HG02938 (cell line): Measurements from ENCODE around the gene CARS1.

Experiments
- ATAC-seq: cut with Tn5 transposase; IDR thresholded peaks from one replicate; pipeline ENCODE4 v1.9.1; 2021; ENCODE audit warnings: mild to moderate bottlenecking, moderate library complexity; ENCODE audit not compliant: unreplicated experiment

Gene CARS1

DNA sequence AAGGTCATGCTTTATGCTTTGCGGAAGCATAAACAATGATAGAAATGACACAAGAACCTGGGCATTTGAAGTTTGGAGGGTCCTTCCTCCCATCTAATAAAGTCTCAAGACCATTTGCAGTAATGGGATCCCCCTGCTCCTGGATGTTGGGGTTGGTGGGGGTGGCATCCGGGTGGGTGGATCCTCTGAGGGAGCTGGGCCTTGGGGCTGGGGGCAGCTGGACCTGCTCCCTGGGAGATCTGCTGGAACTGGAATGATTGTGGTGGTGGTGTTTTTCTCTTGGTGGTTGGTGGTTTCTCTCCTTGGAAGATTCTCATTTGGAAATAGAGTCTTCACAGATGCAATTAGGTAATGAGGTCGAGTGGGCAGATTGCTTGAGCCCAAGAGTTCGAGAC is 62.9 kb downstream of the CARS1 start:
- no peak for ATAC-seq

GRCh38 chr11:2992997-2993325 is 64.3 kb downstream of the CARS1 start:
- ATAC-seq = no peak

DNA sequence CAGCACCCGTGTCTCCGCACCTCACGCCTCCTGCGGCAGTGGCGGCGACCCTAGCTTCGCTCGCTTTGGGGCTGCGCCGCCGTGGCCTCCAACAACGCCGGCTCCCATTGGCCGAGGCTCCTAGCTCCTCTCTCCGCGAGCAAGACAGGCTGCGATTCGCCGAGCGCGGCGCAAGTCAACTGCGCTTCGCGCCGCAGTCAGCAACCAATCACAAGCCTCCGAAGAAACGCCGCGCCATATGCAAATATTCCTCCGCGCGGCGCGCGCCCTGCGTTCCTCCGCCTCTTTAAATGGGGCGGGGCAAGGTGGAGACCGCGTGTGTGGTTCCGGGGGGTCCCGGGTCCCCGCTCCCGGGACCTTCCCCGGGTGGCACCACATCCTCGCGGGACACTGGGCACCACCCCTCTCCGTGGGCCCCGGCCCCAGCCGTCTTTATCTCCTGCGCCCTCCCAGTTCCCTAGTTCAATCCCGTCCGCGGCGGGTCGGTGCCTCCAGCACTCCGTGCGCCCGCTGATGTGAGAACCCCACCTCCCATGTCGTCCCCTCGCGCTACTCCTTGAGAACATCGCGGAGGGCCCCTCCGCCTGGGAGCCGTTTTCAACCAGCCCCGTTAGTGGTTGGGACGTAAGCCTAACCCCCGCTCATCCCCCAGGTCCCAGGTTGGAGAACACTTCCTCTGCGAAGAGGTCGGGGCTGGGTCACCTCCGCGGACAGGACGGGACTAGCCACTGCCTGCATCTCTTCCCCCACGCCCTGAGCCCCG is 64.8 kb downstream of the CARS1 start, which contains the start of gene NAP1L4:
Gene NAP1L4, minus strand, starts transcription at position 96 of the 763 bp plus-strand sequence. CDS start 13,109 bp downstream, outside the sequence.
- peak; percentile 81 for ATAC-seq

DNA sequence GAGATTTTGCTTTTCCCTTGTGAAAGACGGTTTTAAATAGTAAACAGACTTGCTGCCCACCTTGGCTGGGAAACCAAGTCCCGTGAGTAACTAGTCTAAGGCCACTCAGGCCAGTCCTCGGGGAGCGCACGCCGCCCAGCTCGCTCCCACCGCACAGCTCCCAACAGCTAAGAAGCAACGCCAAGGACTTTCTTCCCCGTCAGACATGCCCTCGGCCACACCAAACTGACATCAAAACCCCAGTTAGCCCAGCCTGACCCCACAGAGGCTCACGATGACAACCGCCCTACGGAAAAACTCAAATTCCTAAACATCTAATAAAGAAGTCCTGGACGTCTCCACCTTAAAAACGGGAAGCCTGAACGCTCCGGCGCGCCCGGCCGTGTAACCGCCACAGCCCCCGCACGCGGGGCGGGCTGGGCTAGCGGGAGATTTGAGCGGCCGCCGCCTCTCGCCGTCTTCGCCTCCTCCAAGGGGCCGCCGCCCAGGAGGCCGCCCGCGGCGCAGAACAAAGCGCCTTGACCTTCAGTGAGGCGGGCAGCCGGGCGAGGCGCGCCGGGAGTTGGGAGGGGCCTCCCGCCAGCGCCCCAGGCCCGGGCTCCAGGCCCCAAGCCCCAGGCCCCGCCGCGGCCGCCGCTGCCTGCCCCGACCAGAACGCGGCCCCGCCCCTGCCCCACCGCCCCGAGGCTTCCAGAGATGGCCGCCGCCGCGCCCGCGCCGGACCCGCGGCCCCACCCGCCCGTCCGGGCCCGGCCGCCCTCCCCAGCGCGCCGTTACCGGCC is 65.6 kb downstream of the CARS1 start:
- ATAC-seq = peak; percentile 32

DNA sequence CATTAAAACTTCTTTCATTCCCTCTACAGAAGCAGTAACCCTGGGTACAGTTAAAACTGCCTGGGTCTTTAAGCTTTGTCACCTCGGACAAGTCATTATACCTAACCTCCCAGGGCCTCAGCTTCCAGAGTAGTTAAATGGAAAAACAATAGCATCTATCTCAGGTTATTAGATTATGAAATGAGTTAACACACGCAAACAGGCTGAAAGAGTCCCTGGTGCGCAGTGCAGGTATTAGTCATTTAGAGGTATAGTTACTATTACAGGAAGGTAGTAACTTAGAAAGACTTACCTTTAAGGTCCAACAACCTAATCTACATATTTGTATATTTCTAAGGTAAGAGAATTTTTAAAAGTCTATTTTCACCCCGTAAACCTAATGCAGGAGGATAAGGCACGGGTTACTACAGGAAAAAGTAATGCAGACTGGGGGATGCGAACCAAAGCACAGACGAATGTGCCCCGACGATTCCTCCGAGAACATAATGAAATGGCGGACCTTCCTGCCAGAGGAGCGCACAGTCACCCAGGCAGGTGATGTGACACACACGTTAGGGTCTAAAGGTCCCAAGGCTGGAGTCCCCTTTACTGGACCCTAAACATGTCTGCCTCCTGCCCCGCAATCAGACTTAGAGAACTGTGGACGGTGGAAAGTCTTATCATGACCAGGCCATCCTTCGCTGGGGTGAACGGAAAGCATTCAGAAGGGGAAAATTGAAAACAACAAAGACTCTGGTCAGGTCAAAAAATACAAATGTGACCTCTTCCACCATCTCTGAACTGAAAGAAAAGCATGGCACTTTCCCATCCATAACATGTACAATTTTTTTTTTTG is 66.4 kb downstream of the CARS1 start:
- ATAC-seq = no peak

DNA sequence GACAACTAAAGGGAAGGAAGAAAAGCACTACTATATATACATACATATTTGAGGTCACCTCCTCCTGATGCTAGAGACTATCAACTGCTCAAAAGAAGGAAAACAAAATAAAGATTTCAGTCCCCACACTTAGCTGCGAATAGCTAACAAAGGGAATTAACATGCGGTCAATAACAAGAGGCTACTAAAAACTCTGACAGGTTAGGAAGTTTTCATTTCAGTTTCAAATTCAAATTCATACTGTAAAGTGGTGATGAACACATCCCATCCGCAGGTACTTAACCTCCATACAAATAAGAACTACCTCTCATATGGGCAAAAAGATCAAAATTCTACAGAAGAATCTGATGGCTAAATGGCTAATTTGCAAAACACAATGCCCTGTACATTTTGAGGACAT is 67.7 kb downstream of the CARS1 start:
- no peak for ATAC-seq

- ATAC-seq = no peak
Measured at GRCh38 chr11:2989006-2989405, 68.2 kb downstream of the CARS1 start.

DNA sequence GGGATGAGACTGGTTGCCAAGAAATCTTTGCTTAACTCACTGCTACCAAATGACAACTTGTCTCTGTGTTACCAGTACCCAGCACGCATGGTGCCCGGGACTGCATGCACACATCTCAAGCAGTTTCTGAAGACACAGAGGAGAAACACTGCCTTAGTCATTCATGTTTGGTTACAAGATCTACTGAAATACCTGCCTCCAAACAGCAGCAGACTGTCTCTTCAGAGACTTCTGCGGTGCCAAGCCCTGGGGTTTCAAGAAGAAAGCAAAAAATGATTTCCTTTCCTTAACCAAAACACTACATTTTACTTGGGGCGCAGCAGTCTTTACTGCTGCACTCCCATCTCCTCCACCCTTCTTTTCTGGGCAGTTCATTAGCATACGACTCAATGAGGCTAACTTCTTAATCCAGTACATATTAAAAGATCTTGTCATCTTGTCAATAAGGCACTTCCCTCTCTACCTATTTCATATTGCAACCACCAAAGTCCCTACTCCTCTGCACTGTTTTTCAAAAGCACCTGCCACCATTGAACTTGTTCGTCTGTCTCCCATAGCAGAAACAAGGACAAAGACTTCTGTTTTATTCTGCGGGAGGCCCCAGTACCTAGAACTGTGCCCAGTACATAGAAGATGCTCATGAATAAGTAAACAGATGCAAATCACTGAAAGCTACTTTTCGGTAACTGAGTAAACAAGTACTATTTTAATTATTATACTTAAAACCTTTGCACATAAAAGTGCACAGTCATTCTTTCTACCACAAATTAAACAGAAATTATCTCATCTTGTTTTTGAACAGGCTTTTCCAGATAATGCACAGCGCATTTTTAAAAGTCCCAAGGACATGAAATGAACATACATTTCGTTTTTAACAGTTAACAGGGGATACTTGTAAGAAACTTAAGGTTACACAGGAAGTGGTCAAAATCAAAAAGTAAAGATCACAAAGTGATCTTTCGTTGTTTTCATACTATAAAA is 69.1 kb downstream of the CARS1 start:
- ATAC-seq = no peak

DNA sequence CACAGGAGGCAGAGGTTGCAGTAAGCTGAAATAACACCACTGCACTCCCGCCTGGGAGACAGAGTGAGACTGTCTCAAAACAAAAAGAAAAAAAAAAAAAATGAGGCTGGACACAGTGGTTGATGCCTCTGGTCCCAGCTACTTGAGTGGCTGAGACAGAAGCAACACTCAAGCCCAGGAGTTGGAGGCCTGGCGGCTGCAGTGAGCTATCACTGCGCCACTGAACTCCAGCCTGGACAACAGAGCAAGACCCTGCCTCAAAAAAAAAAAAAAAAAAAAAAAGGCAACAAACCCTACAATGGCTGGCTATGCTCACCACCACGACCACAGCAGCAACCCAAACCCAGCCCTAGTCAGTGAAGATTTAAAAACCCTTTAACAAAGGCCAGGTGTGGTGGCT is 73.3 kb downstream of the CARS1 start:
- ATAC-seq = no peak

GRCh38 chr11:2982214-2982613 is 75.0 kb downstream of the CARS1 start:
- ATAC-seq = no peak

DNA sequence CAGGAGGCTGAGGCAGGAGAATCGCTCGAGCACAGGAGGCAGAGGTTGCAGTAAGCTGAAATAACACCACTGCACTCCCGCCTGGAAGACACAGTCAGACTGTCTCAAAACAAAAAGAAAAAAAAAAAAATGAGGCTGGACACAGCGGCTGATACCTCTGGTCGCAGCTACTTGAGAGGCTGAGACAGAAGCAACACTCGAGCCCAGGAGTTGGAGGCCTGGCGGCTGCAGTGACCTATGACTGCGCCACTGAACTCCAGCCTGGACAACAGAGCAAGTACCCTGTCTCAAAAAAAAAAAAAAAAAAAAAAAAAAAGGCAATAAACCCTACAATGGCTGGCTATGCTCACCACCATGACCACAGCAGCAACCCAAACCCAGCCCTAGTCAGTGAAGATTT is 76.1 kb downstream of the CARS1 start:
- ATAC-seq = no peak

DNA sequence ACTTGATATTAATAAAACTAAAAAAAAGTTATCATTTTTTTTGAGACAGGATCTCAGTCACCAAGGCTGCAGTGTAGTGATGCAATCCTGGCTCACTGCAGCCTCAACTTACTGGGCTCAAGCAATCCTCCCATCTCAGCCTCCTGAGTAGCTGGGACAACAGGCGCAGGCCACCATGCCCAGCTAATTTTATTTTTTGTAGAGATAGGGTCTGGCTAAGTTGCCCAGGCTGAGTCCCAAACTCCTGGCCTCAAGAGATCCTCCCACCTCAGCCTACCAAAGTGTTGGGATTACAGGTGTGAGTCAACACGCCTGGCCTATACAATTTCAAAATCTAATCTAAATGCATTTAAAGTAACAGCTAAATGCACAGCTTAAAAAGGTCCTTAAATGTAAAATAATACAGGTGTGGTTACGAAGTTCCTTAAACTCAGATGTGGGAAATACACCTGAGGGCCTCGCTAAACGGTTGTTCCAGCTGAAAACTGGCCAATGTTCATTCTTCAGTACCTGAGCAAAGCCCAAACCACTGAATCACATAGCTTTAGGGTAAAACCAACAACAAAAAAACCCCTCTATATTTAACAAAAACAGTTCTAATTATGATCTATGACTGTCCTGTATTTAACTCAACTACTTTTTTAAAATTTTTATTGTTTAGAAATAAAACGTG is 76.9 kb downstream of the CARS1 start:
- no peak for ATAC-seq

GRCh38 chr11:2977113-2977512 is 80.1 kb downstream of the CARS1 start:
- no peak for ATAC-seq

DNA sequence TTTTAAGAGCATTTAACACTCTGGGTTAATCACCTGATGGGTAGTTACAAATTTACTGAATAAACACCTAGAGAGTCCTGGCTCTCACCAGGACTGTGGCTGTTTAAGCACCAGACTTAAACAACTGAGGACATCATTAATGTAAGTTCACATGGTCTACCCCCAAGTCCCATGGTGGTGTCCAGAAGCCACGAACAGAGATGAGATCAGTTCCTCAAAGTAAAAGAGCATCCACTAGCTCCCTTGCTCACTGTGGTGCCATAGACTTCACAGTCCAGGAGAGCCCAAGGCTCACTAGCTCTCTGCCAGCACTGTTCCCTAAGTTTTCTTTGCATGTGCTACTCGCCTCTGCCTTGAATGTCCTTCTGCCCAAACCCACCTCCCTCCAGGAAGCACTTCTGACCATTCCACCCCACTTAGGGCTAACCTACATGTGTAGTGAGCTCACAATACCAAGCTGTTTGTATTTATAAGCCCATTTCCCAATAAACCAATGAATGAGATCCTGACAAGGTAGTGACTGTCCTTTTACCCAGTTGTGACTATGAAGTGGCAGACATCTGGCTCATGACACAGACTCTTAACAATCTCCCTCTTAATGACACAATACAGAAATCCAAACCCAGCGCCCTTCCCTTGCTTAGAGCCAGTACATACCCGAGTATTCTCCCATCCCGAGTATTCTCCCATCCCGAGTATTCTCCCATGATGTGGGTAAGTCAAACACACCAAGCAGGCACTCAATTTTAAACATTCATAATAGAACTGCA is 80.7 kb downstream of the CARS1 start:
- ATAC-seq = no peak

GRCh38 chr11:2975594-2975993 is 81.6 kb downstream of the CARS1 start:
- no peak for ATAC-seq

- ATAC-seq = no peak
Measured at GRCh38 chr11:2974272-2974671, 83.0 kb downstream of the CARS1 start.

- no peak for ATAC-seq
Measured at GRCh38 chr11:2968341-2968900, 88.8 kb downstream of the CARS1 start.

DNA sequence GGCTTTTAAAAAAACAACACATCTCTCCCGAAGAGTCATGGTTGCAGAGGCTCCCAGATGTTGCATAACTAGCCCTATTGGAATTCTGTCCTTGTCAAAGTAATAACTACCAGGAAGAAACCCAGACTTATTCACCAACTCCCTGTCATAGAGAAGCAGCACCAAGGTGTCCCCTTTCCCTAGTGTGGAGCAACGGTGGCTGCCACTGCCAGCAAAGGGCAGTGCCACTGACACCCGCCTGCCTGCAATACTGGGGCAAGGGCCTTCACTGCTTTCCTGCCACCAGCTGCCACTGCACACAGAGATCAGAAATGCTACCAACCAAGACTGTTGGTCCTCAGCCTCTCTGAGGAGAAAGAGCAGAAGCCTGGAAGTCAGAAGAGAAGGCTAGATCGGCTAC is 92.4 kb downstream of the CARS1 start:
- no peak for ATAC-seq

DNA sequence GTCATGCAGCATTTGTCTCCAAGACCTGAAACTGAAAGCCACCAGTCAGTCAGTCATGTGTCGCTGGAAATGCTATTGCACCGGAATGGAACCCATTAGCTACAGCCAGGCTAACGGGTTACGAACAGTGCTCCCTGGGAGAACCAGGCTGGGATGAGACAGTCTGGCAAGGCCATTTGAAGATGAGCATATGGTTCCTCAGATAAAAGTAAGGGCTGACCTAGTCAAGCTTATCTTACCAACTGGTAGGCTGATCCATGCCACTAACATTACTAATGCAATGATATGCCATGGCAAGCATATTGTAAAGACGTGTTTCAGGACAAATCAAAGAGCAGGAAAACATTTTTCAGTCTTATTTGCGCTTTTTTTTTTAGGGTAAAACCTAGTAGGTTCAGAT is 93.5 kb downstream of the CARS1 start:
- no peak for ATAC-seq
